HepG2 (cell line): ENCODE results near the gene SMIM36. TPM values are rescaled to one million over a fixed set of nuclear protein-coding genes. Genes with fewer than 3 reads are reported as not detected.

Experiments used
- CEBPZ ChIP-seq: IDR thresholded peaks from 2 replicates; pipeline ENCODE4 v1.6.1; 2012; ENCODE audit warnings: low read length, improper control_type of control experiment
- FOXM1 ChIP-seq: sonication (generic); formaldehyde crosslinking; IDR thresholded peaks from 2 replicates; pipeline ENCODE4 v1.5.0; 2020; ENCODE audit warnings: missing genetic modification reagents
- MAFG ChIP-seq: sonication (generic); formaldehyde crosslinking; IDR thresholded peaks from 2 replicates; pipeline ENCODE4 v1.5.1; 2020; ENCODE audit warnings: mild to moderate bottlenecking, missing genetic modification reagents
- MAFK ChIP-seq, 2 experiments: IDR thresholded peaks in 1 of 2; conservative IDR thresholded peaks in 1 of 2; 2 replicates each; pipeline ENCODE4 v1.6.1; 2011; ENCODE audit warnings: improper control_type of control experiment in 2 of 2, low read length in 2 of 2
- MTA3 ChIP-seq: sonication (generic); formaldehyde crosslinking; IDR thresholded peaks from 2 replicates; pipeline ENCODE4 v1.4.0; 2020; ENCODE audit warnings: missing genetic modification reagents
- ONECUT2 ChIP-seq: sonication (generic); formaldehyde crosslinking; IDR thresholded peaks from 2 replicates; pipeline ENCODE4 v1.4.0; 2020; ENCODE audit warnings: missing genetic modification reagents
- PHB2 ChIP-seq: fragments of 450-650 bp; IDR thresholded peaks from 2 replicates; pipeline ENCODE4 v1.6.1; 2018; ENCODE audit not compliant: partially characterized antibody
- RARA ChIP-seq: IDR thresholded peaks from 2 replicates; pipeline ENCODE4 v1.6.1; 2016; ENCODE audit warnings: missing genetic modification reagents, missing compliant biosample characterization
- RNF2 ChIP-seq: fragments of 450-650 bp; conservative IDR thresholded peaks from 2 replicates; pipeline ENCODE4 v1.6.1; 2016; ENCODE audit warnings: low read depth
- SOX6 ChIP-seq, 2 experiments: fragments of 450-650 bp in 1 of 2; sonication (generic) in 1 of 2; formaldehyde crosslinking in 1 of 2; IDR thresholded peaks; 2 replicates each; pipeline versions ENCODE4 v1.4.0 to v1.6.1; 2017 to 2020; ENCODE audit warnings: antibody characterized with exemption in 1 of 2, mild to moderate bottlenecking in 1 of 2, missing genetic modification reagents in 1 of 2
- ZBTB20 ChIP-seq: sonication (generic); formaldehyde crosslinking; IDR thresholded peaks from 2 replicates; pipeline ENCODE4 v1.8.1; 2023; ENCODE audit warnings: missing genetic modification reagents, low read depth, mild to moderate bottlenecking, borderline replicate concordance
- ZBTB38 ChIP-seq: sonication (generic); formaldehyde crosslinking; IDR thresholded peaks from 2 replicates; pipeline ENCODE4 v1.5.1; 2020; ENCODE audit warnings: mild to moderate bottlenecking, missing genetic modification reagents
- polyA plus RNA-seq, 8 experiments: library from polyadenylated mRNA; depleted of rRNA in 3 of 8; stranded (reverse) in 7 of 8; unstranded in 1 of 8; fragments of >200 nt; fragmentation: Illumina TruSeq in 4 of 8; extraction: Trizol in 4 of 8; gene quantifications; 2 replicates each; pipeline versions ENCODE4 v1.2.1 to v1.2.3, GENCODE V29; 2011 to 2016; ENCODE audit warnings: low read depth in 4 of 8, missing spikeins in 1 of 8, mixed read lengths in 1 of 8; ENCODE audit not compliant: insufficient read depth in 1 of 8
- total RNA-seq, 5 experiments: library from RNA; depleted of rRNA; stranded (reverse); fragments of >200 nt; fragmentation: Illumina TruSeq; extraction: Trizol; gene quantifications; 2 replicates each; pipeline ENCODE4 v1.2.3, GENCODE V29; 2016; ENCODE audit warnings: low read depth in 1 of 5
- TF ChIP-seq, protein P1 (sequence below): sonication (generic); formaldehyde crosslinking; IDR thresholded peaks from 2 replicates; pipeline ENCODE4 v1.5.1; 2020; ENCODE audit warnings: mild to moderate bottlenecking, missing genetic modification reagents
- TF ChIP-seq, protein P2 (sequence below): sonication (generic); formaldehyde crosslinking; conservative IDR thresholded peaks from 2 replicates; pipeline ENCODE4 v1.4.0; 2020; ENCODE audit warnings: missing genetic modification reagents
- TF ChIP-seq, protein P3 (sequence below): sonication (generic); formaldehyde crosslinking; IDR thresholded peaks from 2 replicates; pipeline ENCODE4 v1.4.0; 2020; ENCODE audit warnings: mild to moderate bottlenecking, missing genetic modification reagents

SMIM36 gene
- total and polyA plus RNA-seq, 2 of the 13 experiments (the other 11 are each of a cell fraction or from before 2014, with no cell fraction given), result not detected

- TF ChIP-seq CEBPZ, result no peak
- no peak; the same call in 1 of the 2 replicates for TF ChIP-seq RARA (CRISPR knock-in tag)
- TF ChIP-seq MTA3 (CRISPR knock-in tag), result no peak
- peak; percentile 73; the same call in 1 of the 2 replicates for TF ChIP-seq ONECUT2 (CRISPR knock-in tag)
- TF ChIP-seq RNF2, result no peak
- TF ChIP-seq, protein P1, sequence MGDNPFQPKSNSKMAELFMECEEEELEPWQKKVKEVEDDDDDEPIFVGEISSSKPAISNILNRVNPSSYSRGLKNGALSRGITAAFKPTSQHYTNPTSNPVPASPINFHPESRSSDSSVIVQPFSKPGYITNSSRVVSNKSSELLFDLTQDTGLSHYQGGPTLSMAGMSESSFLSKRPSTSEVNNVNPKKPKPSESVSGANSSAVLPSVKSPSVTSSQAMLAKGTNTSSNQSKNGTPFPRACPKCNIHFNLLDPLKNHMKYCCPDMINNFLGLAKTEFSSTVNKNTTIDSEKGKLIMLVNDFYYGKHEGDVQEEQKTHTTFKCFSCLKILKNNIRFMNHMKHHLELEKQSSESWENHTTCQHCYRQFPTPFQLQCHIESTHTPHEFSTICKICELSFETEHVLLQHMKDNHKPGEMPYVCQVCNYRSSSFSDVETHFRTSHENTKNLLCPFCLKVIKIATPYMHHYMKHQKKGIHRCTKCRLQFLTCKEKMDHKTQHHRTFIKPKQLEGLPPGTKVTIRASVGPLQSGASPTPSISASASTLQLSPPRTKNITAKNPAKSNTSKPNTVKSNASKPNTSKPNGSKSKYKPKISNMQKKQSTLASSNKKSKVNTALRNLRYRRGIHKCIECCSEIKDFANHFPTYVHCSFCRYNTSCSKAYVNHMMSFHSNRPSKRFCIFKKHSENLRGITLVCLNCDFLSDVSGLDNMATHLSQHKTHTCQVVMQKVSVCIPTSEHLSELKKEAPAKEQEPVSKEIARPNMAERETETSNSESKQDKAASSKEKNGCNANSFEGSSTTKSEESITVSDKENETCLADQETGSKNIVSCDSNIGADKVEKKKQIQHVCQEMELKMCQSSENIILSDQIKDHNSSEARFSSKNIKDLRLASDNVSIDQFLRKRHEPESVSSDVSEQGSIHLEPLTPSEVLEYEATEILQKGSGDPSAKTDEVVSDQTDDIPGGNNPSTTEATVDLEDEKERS (CRISPR knock-in tag), result no peak; the same call in 1 of the 2 replicates
- TF ChIP-seq, protein P2, sequence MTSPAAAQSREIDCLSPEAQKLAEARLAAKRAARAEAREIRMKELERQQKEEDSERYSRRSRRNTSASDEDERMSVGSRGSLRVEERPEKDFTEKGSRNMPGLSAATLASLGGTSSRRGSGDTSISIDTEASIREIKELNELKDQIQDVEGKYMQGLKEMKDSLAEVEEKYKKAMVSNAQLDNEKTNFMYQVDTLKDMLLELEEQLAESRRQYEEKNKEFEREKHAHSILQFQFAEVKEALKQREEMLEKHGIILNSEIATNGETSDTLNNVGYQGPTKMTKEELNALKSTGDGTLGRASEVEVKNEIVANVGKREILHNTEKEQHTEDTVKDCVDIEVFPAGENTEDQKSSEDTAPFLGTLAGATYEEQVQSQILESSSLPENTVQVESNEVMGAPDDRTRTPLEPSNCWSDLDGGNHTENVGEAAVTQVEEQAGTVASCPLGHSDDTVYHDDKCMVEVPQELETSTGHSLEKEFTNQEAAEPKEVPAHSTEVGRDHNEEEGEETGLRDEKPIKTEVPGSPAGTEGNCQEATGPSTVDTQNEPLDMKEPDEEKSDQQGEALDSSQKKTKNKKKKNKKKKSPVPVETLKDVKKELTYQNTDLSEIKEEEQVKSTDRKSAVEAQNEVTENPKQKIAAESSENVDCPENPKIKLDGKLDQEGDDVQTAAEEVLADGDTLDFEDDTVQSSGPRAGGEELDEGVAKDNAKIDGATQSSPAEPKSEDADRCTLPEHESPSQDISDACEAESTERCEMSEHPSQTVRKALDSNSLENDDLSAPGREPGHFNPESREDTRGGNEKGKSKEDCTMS, result no peak; the same call in 1 of the 2 replicates
- no peak for TF ChIP-seq SOX6 (IDR thresholded peaks at IDR 0.05)
- TF ChIP-seq SOX6 (CRISPR knock-in tag; IDR thresholded peaks at IDR 0.05), result peak; percentile 30; the same call in 1 of the 2 replicates
- TF ChIP-seq, protein P3, sequence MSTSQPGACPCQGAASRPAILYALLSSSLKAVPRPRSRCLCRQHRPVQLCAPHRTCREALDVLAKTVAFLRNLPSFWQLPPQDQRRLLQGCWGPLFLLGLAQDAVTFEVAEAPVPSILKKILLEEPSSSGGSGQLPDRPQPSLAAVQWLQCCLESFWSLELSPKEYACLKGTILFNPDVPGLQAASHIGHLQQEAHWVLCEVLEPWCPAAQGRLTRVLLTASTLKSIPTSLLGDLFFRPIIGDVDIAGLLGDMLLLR (CRISPR knock-in tag), result peak; percentile 90; the same call in 1 of the 2 replicates
- 0 out of 2 replicates have a peak, but pooled peaks have one; percentile 20 for TF ChIP-seq ZBTB38 (CRISPR knock-in tag)
- TF ChIP-seq ZBTB20 (CRISPR knock-in tag), result peak; percentile 14; the same call in 1 of the 2 replicates
- TF ChIP-seq FOXM1, result no peak
- no peak for TF ChIP-seq MAFK (conservative IDR thresholded peaks at IDR 0.05 in 1 of 2, IDR thresholded peaks at IDR 0.05 in 1 of 2; ENCODE audit: low read length in 2 of 2)
- no peak for TF ChIP-seq MAFG (CRISPR knock-in tag)
- TF ChIP-seq PHB2, result no peak
These were observed 89.9 kb downstream of the SMIM36 start, which contains the start of gene MMD (continued) for GRCh38 chr17:55421179-55421934.
